Right lobe of liver (tissue), 6 donors: ENCODE measurements around the gene PIH1D2. TPM values are rescaled to one million over a fixed set of nuclear protein-coding genes. Genes with fewer than 3 reads are reported as not detected.

Experiments used
- ATAC-seq, 4 donors: fragments of 200-7000 bp; cut with Tn5 transposase; one replicate each; pipeline ENCODE4 v1.9.1; 2020; ENCODE audit warnings: mild to moderate bottlenecking in 4 of 4, moderate library complexity in 4 of 4
- DNase-seq, 3 donors: peaks; one replicate each; pipeline ENCODE4 v3.0.0-alpha.2; 2020
- H3K27ac ChIP-seq, 3 donors: fragments of 200-600 bp; one replicate each; pipeline ENCODE4 v1.8.0; 2022
- H3K27me3 ChIP-seq, 2 donors: fragments of 200-600 bp; one replicate each; pipeline ENCODE4 v1.8.0; 2022
- H3K36me3 ChIP-seq, 4 donors: fragments of 200-600 bp; sonication (generic) in 1 of 4; one replicate each; pipeline versions ENCODE4 v1.5.1 to v1.8.0; 2017 to 2022; ENCODE audit warnings: control low read depth in 1 of 4
- H3K4me1 ChIP-seq, 4 donors: fragments of 200-600 bp; sonication (generic) in 1 of 4; one replicate each; pipeline versions ENCODE4 v1.5.1 to v1.8.0; 2017 to 2022; ENCODE audit warnings: control low read depth in 1 of 4
- H3K4me3 ChIP-seq, 3 donors: fragments of 200-600 bp; one replicate each; pipeline ENCODE4 v1.8.0; 2022
- H3K9me3 ChIP-seq, 4 donors: fragments of 200-600 bp; sonication (generic) in 1 of 4; one replicate each; pipeline versions ENCODE4 v1.5.1 to v1.8.0; 2017 to 2022; ENCODE audit warnings: control low read depth in 1 of 4
- POLR2A ChIP-seq: fragments of 450-650 bp; IDR thresholded peaks from one replicate; pipeline ENCODE4 v1.6.1; 2017; ENCODE audit warnings: antibody characterized with exemption, mild to moderate bottlenecking
- WGBS: methylation state at CpG from one replicate; pipeline ENCODE4 v1.1.6; 2018; ENCODE audit warnings: low coverage, low lambda C conversion rate; ENCODE audit not compliant: insufficient coverage; ENCODE audit errors: missing lambda C conversion rate; 5-methylcytosine and 5-hydroxymethylcytosine counted together
- intact Hi-C, 2 donors: fragments of 100-400 bp; cut with DNase I; formaldehyde crosslinking; loops; one replicate each; pipeline versions ENCODE4 v1.11.2 to v1.14.1; 2022
- total RNA-seq, 6 experiments: library from RNA; depleted of rRNA in 2 of 6; stranded (reverse); fragments of >200 nt in 2 of 6; fragmentation: NEBNext Ultra II Directional in 3 of 6; extraction: Animal tissue kit (Norgen Biotek cat#: 25700) in 3 of 6; gene quantifications; one replicate each; pipeline versions ENCODE4 v1.1.0 to v1.2.4, GENCODE V29; 2016 to 2023
- TF ChIP-seq, protein P1 (sequence below), 4 donors: fragments of 200-600 bp in 3 of 4; fragments of 450-650 bp in 1 of 4; IDR thresholded peaks; one replicate each; pipeline versions ENCODE4 v1.5.1 to v1.8.0; 2016 to 2022; ENCODE audit warnings: antibody characterized with exemption in 4 of 4, mild to moderate bottlenecking in 2 of 4
- donor health status: DM: no; HTN: yes; CAD: no.
- donor health status: DM: no; HTN: no; CAD: no.
- donor health status: DM: no; HTN: no; CAD: no.
- donor health status: DM: no; HTN: yes; CAD: no.
- donor health status: DM: no; HTN: yes; CAD: no.

The PIH1D2 gene
- total RNA-seq, 6 experiments from 2014 or later = 0.37 to 0.80 (median 0.37) TPM

DNA sequence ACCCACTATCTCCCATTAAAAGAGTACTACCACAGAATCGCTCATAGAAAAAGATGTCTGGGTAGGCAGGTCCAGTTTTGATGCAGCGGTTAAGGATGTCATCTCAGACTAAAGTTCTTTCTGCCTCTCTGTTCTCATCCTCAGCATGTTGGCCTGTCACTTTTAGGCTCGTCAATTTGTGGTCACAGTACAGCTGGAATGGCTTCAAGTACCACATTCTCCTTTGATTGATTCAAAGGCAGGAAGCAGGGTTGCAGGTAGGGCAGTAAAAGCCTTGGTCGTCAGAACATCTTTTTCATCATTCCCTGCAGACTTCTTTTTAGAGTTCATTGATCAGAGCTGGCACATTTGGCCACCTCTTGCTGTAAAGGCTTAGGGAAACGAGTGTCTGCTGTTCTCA, 41.6 kb upstream of the PIH1D2 start:
- intact Hi-C loops = no loop called here
- ATAC-seq = no peak
- no peak for DNase-seq

DNA sequence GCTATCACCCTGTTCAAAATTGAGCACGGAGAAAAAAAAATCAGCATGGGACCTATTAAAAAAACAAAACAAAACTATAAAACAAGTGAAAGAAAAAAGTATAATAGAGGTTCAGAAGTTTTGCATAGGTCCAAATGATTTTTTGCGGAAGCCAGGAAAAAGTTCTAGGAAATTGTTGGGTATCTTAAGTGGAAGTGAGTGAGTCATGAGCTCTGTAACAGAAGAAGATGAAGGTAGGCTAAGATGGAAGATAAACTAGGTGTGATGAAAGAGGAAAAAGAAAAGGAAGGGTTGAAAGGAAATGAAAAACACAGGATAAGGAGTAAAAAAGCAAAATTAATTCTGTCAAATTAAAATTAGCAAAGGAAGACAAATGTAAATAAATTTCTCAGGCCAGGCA, 40.6 kb upstream of the PIH1D2 start:
- ATAC-seq (no peak), DNase-seq (no peak)
- intact Hi-C loops = no loop called here
- Histone ChIP-seq H3K9me3 (no peaks in the 10 kb centered on the region), H3K4me1 (no peaks in the 10 kb centered on the region), H3K27ac (no peak overlapping the region), H3K27me3 (no peaks in the 10 kb centered on the region), H3K36me3 (no peaks in the 10 kb centered on the region), H3K4me3 (no peak overlapping the region)
- TF ChIP-seq, protein P1, sequence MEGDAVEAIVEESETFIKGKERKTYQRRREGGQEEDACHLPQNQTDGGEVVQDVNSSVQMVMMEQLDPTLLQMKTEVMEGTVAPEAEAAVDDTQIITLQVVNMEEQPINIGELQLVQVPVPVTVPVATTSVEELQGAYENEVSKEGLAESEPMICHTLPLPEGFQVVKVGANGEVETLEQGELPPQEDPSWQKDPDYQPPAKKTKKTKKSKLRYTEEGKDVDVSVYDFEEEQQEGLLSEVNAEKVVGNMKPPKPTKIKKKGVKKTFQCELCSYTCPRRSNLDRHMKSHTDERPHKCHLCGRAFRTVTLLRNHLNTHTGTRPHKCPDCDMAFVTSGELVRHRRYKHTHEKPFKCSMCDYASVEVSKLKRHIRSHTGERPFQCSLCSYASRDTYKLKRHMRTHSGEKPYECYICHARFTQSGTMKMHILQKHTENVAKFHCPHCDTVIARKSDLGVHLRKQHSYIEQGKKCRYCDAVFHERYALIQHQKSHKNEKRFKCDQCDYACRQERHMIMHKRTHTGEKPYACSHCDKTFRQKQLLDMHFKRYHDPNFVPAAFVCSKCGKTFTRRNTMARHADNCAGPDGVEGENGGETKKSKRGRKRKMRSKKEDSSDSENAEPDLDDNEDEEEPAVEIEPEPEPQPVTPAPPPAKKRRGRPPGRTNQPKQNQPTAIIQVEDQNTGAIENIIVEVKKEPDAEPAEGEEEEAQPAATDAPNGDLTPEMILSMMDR (IDR thresholded peaks at IDR 0.05) = no peak
- TF ChIP-seq POLR2A = no peak
- 100% methylated on average over 2 of the region's 2 CpGs for WGBS

More for the DNA sequence above, 41.6 kb upstream of the PIH1D2 start:
- Histone ChIP-seq H3K4me3 (no peak overlapping the region), H3K27ac (no peak overlapping the region), H3K4me1 (no peaks in the 10 kb centered on the region), H3K36me3 (no peaks in the 10 kb centered on the region), H3K27me3 (no peaks in the 10 kb centered on the region), H3K9me3 (no peaks in the 10 kb centered on the region)
- TF ChIP-seq POLR2A = no peak
- WGBS = 65% methylated on average over 5 of the region's 5 CpGs

DNA sequence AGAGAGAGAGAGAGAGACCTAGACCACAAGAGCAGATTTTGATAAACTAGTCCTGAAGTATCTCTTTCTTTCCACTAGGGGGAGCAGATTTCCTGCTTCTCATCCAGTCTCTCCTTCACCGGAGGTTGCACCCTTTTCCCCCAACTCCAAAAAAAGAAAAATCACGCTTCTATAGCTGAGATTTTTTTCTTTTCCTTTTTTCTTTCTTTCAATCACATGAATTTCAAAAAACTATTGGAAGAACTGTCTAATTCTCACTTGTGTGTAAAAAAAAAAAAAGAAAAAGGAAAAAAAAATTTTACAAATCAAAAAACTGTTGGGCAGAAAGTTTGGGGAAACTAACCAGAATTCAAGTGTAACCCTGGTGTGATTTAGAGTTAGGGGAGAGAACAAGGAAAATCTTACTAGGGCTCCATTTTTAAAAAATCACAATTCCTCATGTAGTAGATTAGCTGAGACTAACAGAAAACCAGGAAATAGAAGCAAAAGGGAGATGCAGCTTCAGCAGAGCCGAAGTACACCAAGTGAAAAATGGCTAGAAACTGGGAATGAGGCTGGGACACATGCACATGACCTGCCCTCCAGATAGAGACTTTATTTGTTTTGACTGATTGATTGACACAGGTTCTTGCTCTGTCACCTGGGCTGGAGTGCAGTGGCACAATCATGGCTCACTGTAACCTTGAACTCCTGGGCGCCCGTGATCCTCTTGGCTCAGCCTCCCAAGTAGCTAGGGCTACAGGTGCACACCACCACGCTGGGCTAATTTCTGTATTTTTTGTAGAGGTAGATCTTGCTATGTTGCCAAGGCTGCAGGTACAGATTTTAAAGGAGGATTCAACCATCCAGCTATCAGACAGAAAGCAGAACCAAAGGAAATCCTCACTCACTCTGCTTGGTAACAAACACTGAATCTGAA, 40.0 kb upstream of the PIH1D2 start:
- H3K9me3 ChIP-seq = no peaks in the 10 kb centered on the region
- H3K4me3 ChIP-seq = no peak overlapping the region
- no peaks in the 10 kb centered on the region for H3K36me3 ChIP-seq
- no peaks in the 10 kb centered on the region for H3K4me1 ChIP-seq
- 32% methylated on average over 5 of the region's 6 CpGs for WGBS
- ATAC-seq = peak; percentile 88 to 97 (median 92)
- H3K27ac ChIP-seq = no peak overlapping the region
- intact Hi-C loops = no loop called here
- H3K27me3 ChIP-seq = no peaks in the 10 kb centered on the region
- TF ChIP-seq, protein P1 (IDR thresholded peaks at IDR 0.05) = peak; percentile 54 to 69 (median 64)
- TF ChIP-seq POLR2A = no peak
- no peak for DNase-seq

DNA sequence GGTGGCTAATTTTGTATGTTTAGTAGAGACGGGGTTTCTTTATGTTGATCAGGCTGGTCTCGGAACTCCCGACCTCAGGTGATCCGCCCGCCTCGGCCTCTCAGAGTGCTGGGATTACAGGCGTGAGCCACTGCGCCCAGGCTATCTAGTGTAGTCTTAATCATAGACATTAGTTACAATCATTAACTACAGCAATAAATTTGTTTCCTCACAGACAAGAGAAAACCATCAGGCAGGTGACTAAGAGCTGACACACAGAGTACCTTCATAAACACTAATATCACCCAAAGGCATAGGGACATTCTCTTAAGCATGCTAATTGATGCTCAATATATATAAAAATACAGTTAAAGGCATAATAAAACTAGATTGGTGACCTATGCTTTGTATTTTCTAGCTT, 32.3 kb upstream of the PIH1D2 start:
- H3K27ac ChIP-seq = no peak overlapping the region
- WGBS = 83% methylated on average over 6 of the region's 8 CpGs

More for the DNA sequence above, 32.3 kb upstream of the PIH1D2 start:
- no peaks in the 10 kb centered on the region for H3K9me3 ChIP-seq
- no peak for ATAC-seq
- peaks cover 0 to under 1% (median 0%) of the 10 kb centered on the region in 4 donors for H3K4me1 ChIP-seq
- H3K36me3 ChIP-seq = no peaks in the 10 kb centered on the region
- no peaks in the 10 kb centered on the region for H3K27me3 ChIP-seq
- no peak overlapping the region for H3K4me3 ChIP-seq
- no peak for DNase-seq
- TF ChIP-seq POLR2A = no peak
- TF ChIP-seq, protein P1 (IDR thresholded peaks at IDR 0.05) = no peak
- intact Hi-C loops = loop anchor here in 1 of 2 donors (10.0 kb wide), 1 partner anchor 169 kb away; no protein-coding TSS in a partner anchor
